ENCODE measurements around the gene POMP.
"Not testable (repeated sequence)": the region's sequence is repeated elsewhere in the genome, so short reads cannot be mapped to it uniquely, and the experiment has no call there.

The POMP gene

DNA sequence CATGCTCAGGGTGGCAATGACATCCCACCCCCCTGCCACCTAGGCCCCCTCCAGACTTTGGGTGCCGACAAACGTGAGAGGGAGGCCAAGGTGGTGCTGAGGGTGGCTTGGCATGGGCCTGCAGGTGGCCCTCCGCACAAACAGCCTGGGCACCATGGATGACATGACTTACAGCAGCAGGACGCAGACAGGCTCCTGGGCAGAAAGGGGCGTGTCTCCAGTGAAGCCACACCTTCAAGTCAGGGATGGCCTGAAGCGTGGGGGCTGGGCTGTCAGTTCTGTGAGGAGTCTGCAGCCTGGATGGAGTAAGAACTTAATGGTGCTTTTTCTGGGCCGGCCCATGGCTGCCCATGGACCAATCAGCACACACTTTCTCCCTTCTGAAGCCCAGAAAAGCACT is 25.3 kb downstream of the POMP start:
- in situ Hi-C loops (cut with HindIII; ENCODE audit: low pct_unique_long_range_greater_than_20kb, low sequenced_read_pairs): no loop called here
- no peak for TF ChIP-seq JUND (IDR thresholded peaks at IDR 0.05; ENCODE audit: low read depth)
- DNase-seq (ENCODE audit: low read depth in 1 of 2, low spot score in 1 of 2): peak in 1 of 2 experiments; percentile 69

- DNase-seq (ENCODE audit: low read depth in 1 of 2, low spot score in 1 of 2): no peak
- no peak for TF ChIP-seq JUND (IDR thresholded peaks at IDR 0.05; ENCODE audit: low read depth)
- in situ Hi-C loops (cut with HindIII; ENCODE audit: low pct_unique_long_range_greater_than_20kb, low sequenced_read_pairs): no loop called here
Measured at GRCh38 chr13:28685114-28685513, 26.2 kb downstream of the POMP start.

- DNase-seq (ENCODE audit: low read depth in 1 of 2, low spot score in 1 of 2): no peak
- in situ Hi-C loops (cut with HindIII; ENCODE audit: low pct_unique_long_range_greater_than_20kb, low sequenced_read_pairs): no loop called here
Measured at GRCh38 chr13:28685892-28686291, 27.0 kb downstream of the POMP start.

GRCh38 chr13:28693605-28694491 is 34.9 kb downstream of the POMP start:
- DNase-seq (ENCODE audit: low read depth in 1 of 2, low spot score in 1 of 2): peak in 1 of 2 experiments; percentile 72
- in situ Hi-C loops (cut with HindIII; ENCODE audit: low pct_unique_long_range_greater_than_20kb, low sequenced_read_pairs): not testable (repeated sequence)

More at GRCh38 chr13:28685892-28686291, 27.0 kb downstream of the POMP start:
- no peak for TF ChIP-seq JUND (IDR thresholded peaks at IDR 0.05; ENCODE audit: low read depth)

- no peak for DNase-seq (ENCODE audit: low read depth in 1 of 2, low spot score in 1 of 2)
- in situ Hi-C loops (cut with HindIII; ENCODE audit: low pct_unique_long_range_greater_than_20kb, low sequenced_read_pairs): no loop called here
- no peak for TF ChIP-seq JUND (IDR thresholded peaks at IDR 0.05; ENCODE audit: low read depth)
Measured at GRCh38 chr13:28697441-28697840, 38.5 kb downstream of the POMP start.

GRCh38 chr13:28699246-28699645 is 40.3 kb downstream of the POMP start:
- DNase-seq (ENCODE audit: low read depth in 1 of 2, low spot score in 1 of 2): no peak
- in situ Hi-C loops (cut with HindIII; ENCODE audit: low pct_unique_long_range_greater_than_20kb, low sequenced_read_pairs): no loop called here
- no peak for TF ChIP-seq JUND (IDR thresholded peaks at IDR 0.05; ENCODE audit: low read depth)

GRCh38 chr13:28704282-28704681 is 45.4 kb downstream of the POMP start:
- in situ Hi-C loops (cut with HindIII; ENCODE audit: low pct_unique_long_range_greater_than_20kb, low sequenced_read_pairs): no loop called here
- no peak for TF ChIP-seq JUND (IDR thresholded peaks at IDR 0.05; ENCODE audit: low read depth)
- no peak for DNase-seq (ENCODE audit: low read depth in 1 of 2, low spot score in 1 of 2)

GRCh38 chr13:28704919-28705318 is 46.0 kb downstream of the POMP start:
- TF ChIP-seq JUND (IDR thresholded peaks at IDR 0.05; ENCODE audit: low read depth): no peak
- no peak for DNase-seq (ENCODE audit: low read depth in 1 of 2, low spot score in 1 of 2)
- in situ Hi-C loops (cut with HindIII; ENCODE audit: low pct_unique_long_range_greater_than_20kb, low sequenced_read_pairs): no loop called here

DNA sequence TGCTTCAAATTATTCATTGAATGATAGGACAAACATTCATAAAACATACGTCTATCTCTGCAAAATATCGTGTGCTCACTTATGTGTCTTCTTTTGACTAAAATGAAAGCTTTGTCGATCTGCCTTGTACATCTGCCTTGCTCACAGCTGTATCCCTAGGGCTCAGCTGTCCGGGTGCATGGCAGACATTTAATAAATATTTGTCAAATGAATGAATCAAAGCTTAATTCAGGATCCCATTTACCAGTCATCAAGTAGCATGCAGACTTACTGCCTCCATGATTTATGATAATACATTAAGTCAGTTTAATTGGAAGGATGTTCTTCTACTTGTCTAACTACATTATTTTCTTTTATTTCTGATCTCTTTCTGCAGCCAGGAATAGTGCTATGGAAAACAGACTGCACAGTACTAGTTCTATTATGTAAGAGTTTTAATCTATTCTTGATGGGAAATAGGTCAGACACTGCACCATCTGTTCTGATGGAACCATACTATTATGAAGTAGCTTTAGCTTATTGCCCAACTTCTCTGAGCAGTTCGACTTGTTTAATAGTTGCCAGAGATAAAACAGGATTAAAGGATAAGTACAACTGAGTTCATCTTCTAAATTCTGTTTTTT is 46.6 kb downstream of the POMP start:
- no peak for TF ChIP-seq JUND (IDR thresholded peaks at IDR 0.05; ENCODE audit: low read depth)
- in situ Hi-C loops (cut with HindIII; ENCODE audit: low pct_unique_long_range_greater_than_20kb, low sequenced_read_pairs): no loop called here
- no peak for DNase-seq (ENCODE audit: low read depth in 1 of 2, low spot score in 1 of 2)

GRCh38 chr13:28707629-28708427 is 48.9 kb downstream of the POMP start:
- no peak for TF ChIP-seq JUND (IDR thresholded peaks at IDR 0.05; ENCODE audit: low read depth)
- DNase-seq (ENCODE audit: low read depth in 1 of 2, low spot score in 1 of 2): no peak
- in situ Hi-C loops (cut with HindIII; ENCODE audit: low pct_unique_long_range_greater_than_20kb, low sequenced_read_pairs): no loop called here

DNA sequence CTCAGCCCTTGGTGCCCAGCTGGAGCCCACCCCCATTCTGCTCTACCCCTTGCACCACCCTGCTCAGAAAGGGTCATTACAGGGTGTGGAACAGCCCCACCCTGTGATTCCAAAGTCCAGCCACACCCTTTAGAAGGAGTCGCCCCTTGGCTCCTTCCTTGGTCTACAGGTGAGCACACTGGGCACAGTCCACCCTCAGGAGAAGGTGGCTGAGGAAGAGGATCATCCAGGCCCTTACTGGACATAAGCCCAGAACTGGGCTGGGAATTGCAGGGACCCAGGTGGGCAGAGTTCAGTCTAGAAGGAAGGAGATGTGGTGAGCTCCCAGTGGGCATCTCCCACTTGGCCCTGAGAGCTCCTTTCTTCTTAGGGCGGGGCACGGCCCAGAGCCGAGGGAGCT is 51.2 kb downstream of the POMP start:
- TF ChIP-seq JUND (IDR thresholded peaks at IDR 0.05; ENCODE audit: low read depth): no peak
- no peak for DNase-seq (ENCODE audit: low read depth in 1 of 2, low spot score in 1 of 2)
- in situ Hi-C loops (cut with HindIII; ENCODE audit: low pct_unique_long_range_greater_than_20kb, low sequenced_read_pairs): no loop called here

- DNase-seq (ENCODE audit: low read depth in 1 of 2, low spot score in 1 of 2): no peak
- in situ Hi-C loops (cut with HindIII; ENCODE audit: low pct_unique_long_range_greater_than_20kb, low sequenced_read_pairs): no loop called here
- no peak for TF ChIP-seq JUND (IDR thresholded peaks at IDR 0.05; ENCODE audit: low read depth)
Measured at GRCh38 chr13:28714651-28715050, 55.7 kb downstream of the POMP start.

DNA sequence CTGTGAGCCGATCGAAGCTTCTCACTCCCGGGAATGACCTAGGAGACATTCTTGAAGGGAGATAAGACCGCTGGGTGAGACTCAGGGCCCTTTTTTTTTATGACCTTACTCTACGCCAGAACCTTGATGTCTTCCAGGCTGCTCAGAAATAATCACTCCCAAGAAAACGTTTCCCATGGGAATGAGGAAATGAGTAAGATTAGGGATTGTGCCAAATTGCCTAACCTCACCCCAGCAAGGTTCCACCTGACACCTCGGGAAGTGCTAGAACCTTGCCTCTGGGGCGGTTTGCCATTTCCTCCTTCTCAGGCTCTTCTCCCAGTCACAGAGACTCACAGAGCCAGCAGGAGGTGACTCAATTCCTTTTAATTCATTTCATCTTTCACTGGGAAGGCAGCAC is 57.6 kb downstream of the POMP start:
- in situ Hi-C loops (cut with HindIII; ENCODE audit: low pct_unique_long_range_greater_than_20kb, low sequenced_read_pairs): no loop called here
- no peak for TF ChIP-seq JUND (IDR thresholded peaks at IDR 0.05; ENCODE audit: low read depth)
- DNase-seq (ENCODE audit: low read depth in 1 of 2, low spot score in 1 of 2): peak; percentile 7 to 81
